Thoracic aorta (tissue), 2 donors: ENCODE measurements around the gene FTCDNL1. TPM values are rescaled to one million over a fixed set of nuclear protein-coding genes. Genes with fewer than 3 reads are reported as not detected.

Source experiments
- ATAC-seq: fragments of 150-250 bp; one replicate; pipeline ENCODE4 v1.8.0; 2017; ENCODE audit warnings: low read depth; ENCODE audit not compliant: insufficient number of reproducible peaks, low FRiP score
- DNase-seq: peaks from one replicate; pipeline ENCODE4 v3.0.0-alpha.2; 2020; ENCODE audit warnings: low spot score
- H3K27ac ChIP-seq, 2 donors: fragments of 200-600 bp; sonication (generic); 1 replicate in 1 of 2; 2 replicates in 1 of 2; pipeline ENCODE4 v1.5.1; 2016; ENCODE audit warnings: mild to moderate bottlenecking in 2 of 2, moderate library complexity in 2 of 2
- H3K27me3 ChIP-seq: fragments of 200-600 bp; sonication (generic); replicated peaks from 2 replicates; pipeline ENCODE4 v1.6.0; 2016; ENCODE audit warnings: mild to moderate bottlenecking; ENCODE audit not compliant: insufficient read depth
- H3K36me3 ChIP-seq: fragments of 200-600 bp; sonication (generic); one replicate; pipeline ENCODE4 v1.5.1; 2016
- H3K4me1 ChIP-seq, 2 donors: fragments of 200-600 bp; sonication (generic); 1 replicate in 1 of 2; 2 replicates in 1 of 2; pipeline versions ENCODE4 v1.5.1 to v1.6.0; 2016; ENCODE audit warnings: low read depth in 2 of 2, mild to moderate bottlenecking in 1 of 2; ENCODE audit not compliant: control insufficient read depth in 1 of 2
- H3K4me3 ChIP-seq: fragments of 200-600 bp; sonication (generic); 2 replicates; pipeline ENCODE4 v1.5.1; 2016; ENCODE audit warnings: mild to moderate bottlenecking
- H3K9me3 ChIP-seq: fragments of 200-600 bp; sonication (generic); 2 replicates; pipeline ENCODE4 v1.5.1; 2016
- CTCF ChIP-seq: fragments of 200-600 bp; sonication (generic); IDR thresholded peaks from one replicate; pipeline ENCODE4 v1.5.1; 2019; ENCODE audit warnings: antibody characterized with exemption
- total RNA-seq, 2 donors: library from RNA; depleted of rRNA; stranded (reverse); fragments of >200 nt; gene quantifications; one replicate each; pipeline versions ENCODE4 v1.1.0 to v1.2.3, GENCODE V29; 2016

Gene FTCDNL1
- total RNA-seq, 2 donors from 2014 or later = 3.4 TPM; not detected in 1

- Histone ChIP-seq H3K9me3 (no peaks in the 10 kb centered on the region), H3K36me3 (no peaks in the 10 kb centered on the region), H3K4me1 (no peaks in the 10 kb centered on the region), H3K27ac (no peak overlapping the region), H3K27me3 (no peaks in the 10 kb centered on the region), H3K4me3 (no peak overlapping the region)
- no peak for DNase-seq
- no peak for TF ChIP-seq CTCF
- ATAC-seq = no peak
Measured at GRCh38 chr2:199710551-199710950, 140.4 kb downstream of the FTCDNL1 start.

Other genes with a start within 250 kb of the FTCDNL1 start
- 10 to 100 TPM; 10.8 to 16.7 TPM for gene C2orf69, start 60.1 kb upstream of the FTCDNL1 start, total RNA-seq
- 1 to 10 TPM; 5.3 to 9.8 TPM for gene TYW5, start 104.3 kb upstream of the FTCDNL1 start, total RNA-seq
- 1 to 10 TPM; 4.2 to 8.6 TPM for gene MAIP1, start 104.4 kb upstream of the FTCDNL1 start, total RNA-seq